ENCODE results near the gene COASY. TPM values are rescaled to one million over a fixed set of nuclear protein-coding genes. Genes with fewer than 3 reads are reported as not detected.
A peak's percentile ranks its signal among the peaks of the same experiment; 100 is the strongest.

Gene COASY
- total and polyA plus RNA-seq, 4 donors, result 18.2 to 78.1 (median 51.7) TPM

DNA sequence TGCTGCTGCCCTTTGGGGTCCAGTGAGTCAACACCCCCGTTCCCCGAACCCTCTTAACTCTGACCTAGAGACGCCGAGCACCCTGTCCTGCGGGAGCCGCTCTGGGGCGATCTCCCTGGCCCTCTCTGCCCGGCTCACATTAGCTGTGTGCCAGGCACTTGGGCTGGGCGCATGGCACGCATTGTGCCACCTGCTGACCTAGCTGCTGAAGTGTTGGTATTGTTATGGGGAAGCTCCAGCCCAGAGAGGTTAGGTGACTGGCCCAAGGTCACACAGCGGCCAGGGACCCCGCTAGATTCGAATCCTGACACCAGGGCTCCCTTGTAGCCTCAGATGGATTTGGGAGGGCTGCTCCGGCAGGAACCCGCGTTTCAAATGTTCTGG lies 8.1 kb upstream of the COASY start:
- Histone ChIP-seq H3K9ac (ENCODE audit: low read depth in 1 of 2, low read length in 2 of 2) (peak overlapping the region in 1 of 2 donors; percentile 81), H3K4me3 (ENCODE audit: low read depth in 1 of 3, low read length in 3 of 3) (peak overlapping the region; percentile 71 to 85 (median 71)), H3K36me3 (ENCODE audit: control insufficient read depth in 4 of 4, insufficient read depth in 3 of 4, low read depth in 1 of 4, low read length in 3 of 4) (no peaks in the 10 kb centered on the region)

DNA sequence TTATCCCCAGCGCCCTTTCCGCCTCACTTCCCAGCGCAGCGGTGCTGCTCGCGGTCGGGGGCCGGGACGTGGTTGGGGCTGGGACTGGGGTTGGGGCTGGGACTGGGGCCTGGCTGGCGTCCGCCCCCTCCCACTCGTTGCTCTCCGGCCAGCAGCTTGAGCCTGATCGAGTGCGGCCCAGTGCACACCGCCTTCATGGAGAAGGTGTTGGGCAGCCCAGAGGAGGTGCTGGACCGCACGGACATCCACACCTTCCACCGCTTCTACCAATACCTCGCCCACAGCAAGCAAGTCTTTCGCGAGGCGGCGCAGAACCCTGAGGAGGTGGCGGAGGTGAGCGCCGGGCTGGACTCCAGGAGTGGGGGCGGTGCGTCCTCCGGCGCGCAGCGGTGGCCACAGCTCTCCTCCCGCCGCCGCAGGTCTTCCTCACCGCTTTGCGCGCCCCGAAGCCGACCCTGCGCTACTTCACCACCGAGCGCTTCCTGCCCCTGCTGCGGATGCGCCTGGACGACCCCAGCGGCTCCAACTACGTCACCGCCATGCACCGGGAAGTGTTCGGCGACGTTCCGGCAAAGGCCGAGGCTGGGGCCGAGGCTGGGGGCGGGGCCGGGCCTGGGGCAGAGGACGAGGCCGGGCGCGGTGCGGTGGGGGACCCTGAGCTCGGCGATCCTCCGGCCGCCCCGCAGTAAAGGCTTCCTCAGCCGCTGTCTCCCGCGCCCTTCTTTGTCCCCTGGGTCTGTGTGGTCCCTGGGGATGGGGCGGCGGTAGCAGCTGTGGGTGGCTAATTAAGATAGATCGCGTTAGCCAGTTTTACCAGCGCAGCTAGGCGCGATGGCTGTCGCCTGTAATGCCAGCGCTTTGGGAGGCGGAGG lies 7.5 kb upstream of the COASY start:
- TF ChIP-seq RXRA (IDR thresholded peaks at IDR 0.05), result peak in 1 of 2 donors; percentile 11
- peak; percentile 47 for TF ChIP-seq YY1 (IDR thresholded peaks at IDR 0.05)
- TF ChIP-seq HNF4A (conservative IDR thresholded peaks at IDR 0.05), result no peak
- no peak for TF ChIP-seq HNF4G (IDR thresholded peaks at IDR 0.05)
- TF ChIP-seq RAD21 (IDR thresholded peaks at IDR 0.05), result peak in 1 of 2 donors; percentile 49
- TF ChIP-seq GABPA (IDR thresholded peaks at IDR 0.05 in 1 of 2, conservative IDR thresholded peaks at IDR 0.05 in 1 of 2), result peak in 1 of 2 donors; percentile 79
- no peaks in the 10 kb centered on the region for H3K9me3 ChIP-seq (ENCODE audit: control insufficient read depth in 4 of 4, low read length in 3 of 4)
- H3K36me3 ChIP-seq (ENCODE audit: control insufficient read depth in 4 of 4, insufficient read depth in 3 of 4, low read depth in 1 of 4, low read length in 3 of 4), result no peaks in the 10 kb centered on the region
- H3K4me1 ChIP-seq (ENCODE audit: control insufficient read depth in 4 of 4, insufficient read depth in 4 of 4, low read length in 3 of 4), result peaks cover 0 to 20% (median 11%) of the 10 kb centered on the region in 4 donors
- H3K4me3 ChIP-seq (ENCODE audit: low read depth in 1 of 3, low read length in 3 of 3), result peak overlapping the region; percentile 71 to 85 (median 71)
- peak overlapping the region; percentile 88 to 93 for H3K27ac ChIP-seq (ENCODE audit: low read depth in 1 of 2, low read length in 2 of 2)
- H3K9ac ChIP-seq (ENCODE audit: low read depth in 1 of 2, low read length in 2 of 2), result peak overlapping the region; percentile 80 to 90
- peak; percentile 76 for DNase-seq (ENCODE audit: low spot score)
- H3K27me3 ChIP-seq (ENCODE audit: control insufficient read depth in 4 of 4, insufficient read depth in 4 of 4, low read length in 3 of 4), result no peaks in the 10 kb centered on the region
- WGBS, result under 1% methylated on average over 82 of the region's 82 CpGs

More for the DNA sequence above, 8.1 kb upstream of the COASY start:
- H3K27ac ChIP-seq (ENCODE audit: low read depth in 1 of 2, low read length in 2 of 2), result peak overlapping the region; percentile 88 to 93
- no peaks in the 10 kb centered on the region for H3K9me3 ChIP-seq (ENCODE audit: control insufficient read depth in 4 of 4, low read length in 3 of 4)
- no peaks in the 10 kb centered on the region for H3K27me3 ChIP-seq (ENCODE audit: control insufficient read depth in 4 of 4, insufficient read depth in 4 of 4, low read length in 3 of 4)
- TF ChIP-seq, protein P1, sequence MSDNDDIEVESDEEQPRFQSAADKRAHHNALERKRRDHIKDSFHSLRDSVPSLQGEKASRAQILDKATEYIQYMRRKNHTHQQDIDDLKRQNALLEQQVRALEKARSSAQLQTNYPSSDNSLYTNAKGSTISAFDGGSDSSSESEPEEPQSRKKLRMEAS (IDR thresholded peaks at IDR 0.05), result no peak
- TF ChIP-seq, protein P2, sequence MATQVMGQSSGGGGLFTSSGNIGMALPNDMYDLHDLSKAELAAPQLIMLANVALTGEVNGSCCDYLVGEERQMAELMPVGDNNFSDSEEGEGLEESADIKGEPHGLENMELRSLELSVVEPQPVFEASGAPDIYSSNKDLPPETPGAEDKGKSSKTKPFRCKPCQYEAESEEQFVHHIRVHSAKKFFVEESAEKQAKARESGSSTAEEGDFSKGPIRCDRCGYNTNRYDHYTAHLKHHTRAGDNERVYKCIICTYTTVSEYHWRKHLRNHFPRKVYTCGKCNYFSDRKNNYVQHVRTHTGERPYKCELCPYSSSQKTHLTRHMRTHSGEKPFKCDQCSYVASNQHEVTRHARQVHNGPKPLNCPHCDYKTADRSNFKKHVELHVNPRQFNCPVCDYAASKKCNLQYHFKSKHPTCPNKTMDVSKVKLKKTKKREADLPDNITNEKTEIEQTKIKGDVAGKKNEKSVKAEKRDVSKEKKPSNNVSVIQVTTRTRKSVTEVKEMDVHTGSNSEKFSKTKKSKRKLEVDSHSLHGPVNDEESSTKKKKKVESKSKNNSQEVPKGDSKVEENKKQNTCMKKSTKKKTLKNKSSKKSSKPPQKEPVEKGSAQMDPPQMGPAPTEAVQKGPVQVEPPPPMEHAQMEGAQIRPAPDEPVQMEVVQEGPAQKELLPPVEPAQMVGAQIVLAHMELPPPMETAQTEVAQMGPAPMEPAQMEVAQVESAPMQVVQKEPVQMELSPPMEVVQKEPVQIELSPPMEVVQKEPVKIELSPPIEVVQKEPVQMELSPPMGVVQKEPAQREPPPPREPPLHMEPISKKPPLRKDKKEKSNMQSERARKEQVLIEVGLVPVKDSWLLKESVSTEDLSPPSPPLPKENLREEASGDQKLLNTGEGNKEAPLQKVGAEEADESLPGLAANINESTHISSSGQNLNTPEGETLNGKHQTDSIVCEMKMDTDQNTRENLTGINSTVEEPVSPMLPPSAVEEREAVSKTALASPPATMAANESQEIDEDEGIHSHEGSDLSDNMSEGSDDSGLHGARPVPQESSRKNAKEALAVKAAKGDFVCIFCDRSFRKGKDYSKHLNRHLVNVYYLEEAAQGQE (IDR thresholded peaks at IDR 0.05), result no peak
- TF ChIP-seq RAD21 (IDR thresholded peaks at IDR 0.05), result peak; percentile 7 to 24
- no peak for TF ChIP-seq RXRA (IDR thresholded peaks at IDR 0.05)
- TF ChIP-seq, protein P3, sequence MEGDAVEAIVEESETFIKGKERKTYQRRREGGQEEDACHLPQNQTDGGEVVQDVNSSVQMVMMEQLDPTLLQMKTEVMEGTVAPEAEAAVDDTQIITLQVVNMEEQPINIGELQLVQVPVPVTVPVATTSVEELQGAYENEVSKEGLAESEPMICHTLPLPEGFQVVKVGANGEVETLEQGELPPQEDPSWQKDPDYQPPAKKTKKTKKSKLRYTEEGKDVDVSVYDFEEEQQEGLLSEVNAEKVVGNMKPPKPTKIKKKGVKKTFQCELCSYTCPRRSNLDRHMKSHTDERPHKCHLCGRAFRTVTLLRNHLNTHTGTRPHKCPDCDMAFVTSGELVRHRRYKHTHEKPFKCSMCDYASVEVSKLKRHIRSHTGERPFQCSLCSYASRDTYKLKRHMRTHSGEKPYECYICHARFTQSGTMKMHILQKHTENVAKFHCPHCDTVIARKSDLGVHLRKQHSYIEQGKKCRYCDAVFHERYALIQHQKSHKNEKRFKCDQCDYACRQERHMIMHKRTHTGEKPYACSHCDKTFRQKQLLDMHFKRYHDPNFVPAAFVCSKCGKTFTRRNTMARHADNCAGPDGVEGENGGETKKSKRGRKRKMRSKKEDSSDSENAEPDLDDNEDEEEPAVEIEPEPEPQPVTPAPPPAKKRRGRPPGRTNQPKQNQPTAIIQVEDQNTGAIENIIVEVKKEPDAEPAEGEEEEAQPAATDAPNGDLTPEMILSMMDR (IDR thresholded peaks at IDR 0.05; ENCODE audit: low read depth, low read length, missing input control), result no peak
- H3K4me1 ChIP-seq (ENCODE audit: control insufficient read depth in 4 of 4, insufficient read depth in 4 of 4, low read length in 3 of 4), result peaks cover 0 to 21% (median 13%) of the 10 kb centered on the region in 4 donors
- DNase-seq (ENCODE audit: low spot score), result no peak
- 43% methylated on average over 16 of the region's 16 CpGs for WGBS
